Measurements from ENCODE around the gene ZMYND11.

GRCh38 chr10:152915-153314 lies 17.7 kb downstream of the ZMYND11 start:
- TF ChIP-seq L3MBTL2 (conservative IDR thresholded peaks at IDR 0.05) (no peak), SUZ12 (IDR thresholded peaks at IDR 0.05) (no peak), SP1 (IDR thresholded peaks at IDR 0.05) (no peak), PKNOX1 (IDR thresholded peaks at IDR 0.05) (no peak), CTBP1 (IDR thresholded peaks at IDR 0.05; ENCODE audit: borderline replicate concordance) (no peak), BHLHE40 (IDR thresholded peaks at IDR 0.05; ENCODE audit: borderline replicate concordance) (no peak), HDGF (IDR thresholded peaks at IDR 0.05; ENCODE audit: borderline replicate concordance) (no peak), NFRKB (IDR thresholded peaks at IDR 0.05) (no peak), TARDBP (IDR thresholded peaks at IDR 0.05) (no peak)

Data from HEK293T (cell line).